ENCODE measurements around the gene VPS13D.
"Not testable (repeated sequence)": the region's sequence is repeated elsewhere in the genome, so short reads cannot be mapped to it uniquely, and the experiment has no call there.

Gene VPS13D

GRCh38 chr1:12380326-12381249 is 150.8 kb downstream of the VPS13D start:
- no peak for DNase-seq

DNA sequence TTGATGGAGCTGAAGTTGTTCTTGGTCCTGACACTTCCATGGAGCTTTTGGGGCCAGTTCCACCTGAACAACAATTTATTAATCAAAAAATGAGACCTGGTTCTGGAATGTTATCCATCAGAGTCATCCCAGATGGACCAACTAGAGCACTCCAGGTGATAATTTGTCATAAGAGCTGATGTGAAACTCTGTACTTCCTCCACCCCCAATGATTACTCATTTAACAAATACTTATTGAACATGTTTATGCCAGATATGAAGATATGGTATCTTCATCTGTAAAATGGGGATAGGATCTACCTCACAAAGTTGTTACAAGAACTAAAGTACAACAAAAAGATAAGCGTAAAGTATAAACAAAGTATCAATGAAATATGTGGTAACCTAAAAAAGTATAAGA is 153.2 kb downstream of the VPS13D start:
- no peak for DNase-seq

GRCh38 chr1:12383786-12384185 is 154.0 kb downstream of the VPS13D start:
- no peak for DNase-seq

DNA sequence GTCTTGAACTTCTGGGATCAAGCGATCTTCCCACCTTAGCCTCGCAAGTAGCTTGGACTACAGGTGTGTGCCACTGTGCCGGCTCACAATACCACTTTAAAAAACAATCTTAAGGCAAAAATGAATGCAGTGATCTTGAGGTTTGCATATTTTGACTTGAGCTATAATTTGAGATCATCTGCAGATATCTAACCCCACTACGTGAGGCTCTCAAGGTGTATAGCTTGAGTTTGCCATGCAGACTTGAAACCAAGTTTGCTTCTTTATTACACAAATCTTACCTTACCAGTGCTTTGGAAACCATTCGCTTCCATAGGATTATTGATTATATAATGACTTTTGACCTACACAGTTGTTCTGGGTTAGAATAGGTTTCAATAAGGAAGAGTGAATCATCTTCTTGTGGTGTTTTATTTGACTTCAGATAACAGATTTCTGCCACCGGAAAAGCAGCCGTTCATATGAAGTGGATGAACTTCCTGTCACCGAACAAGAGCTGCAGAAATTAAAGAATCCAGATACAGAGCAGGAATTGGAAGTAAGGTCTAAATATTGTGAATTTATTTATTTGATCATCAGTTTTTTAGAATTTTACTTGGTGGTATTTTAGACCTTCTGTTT is 155.1 kb downstream of the VPS13D start:
- peak; percentile 24 for DNase-seq

DNA sequence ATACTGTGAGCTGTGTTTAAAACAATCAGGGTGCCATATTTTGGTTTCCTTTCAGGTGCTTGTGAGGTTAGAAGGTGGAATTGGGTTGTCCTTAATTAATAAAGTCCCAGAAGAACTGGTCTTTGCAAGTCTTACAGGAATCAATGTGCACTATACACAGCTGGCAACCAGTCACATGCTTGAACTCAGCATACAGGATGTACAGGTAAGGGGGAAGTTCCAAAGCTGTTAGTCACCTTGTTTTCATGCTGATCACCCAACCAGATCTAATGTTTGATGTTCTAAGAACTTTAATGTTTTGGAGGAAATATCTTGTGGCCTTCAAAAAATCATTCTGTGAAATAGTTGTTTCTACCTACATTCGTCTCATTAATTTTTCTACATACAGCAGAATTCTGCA is 156.3 kb downstream of the VPS13D start:
- peak; percentile 38 for DNase-seq

GRCh38 chr1:12387641-12388040 is 157.8 kb downstream of the VPS13D start:
- no peak for DNase-seq

DNA sequence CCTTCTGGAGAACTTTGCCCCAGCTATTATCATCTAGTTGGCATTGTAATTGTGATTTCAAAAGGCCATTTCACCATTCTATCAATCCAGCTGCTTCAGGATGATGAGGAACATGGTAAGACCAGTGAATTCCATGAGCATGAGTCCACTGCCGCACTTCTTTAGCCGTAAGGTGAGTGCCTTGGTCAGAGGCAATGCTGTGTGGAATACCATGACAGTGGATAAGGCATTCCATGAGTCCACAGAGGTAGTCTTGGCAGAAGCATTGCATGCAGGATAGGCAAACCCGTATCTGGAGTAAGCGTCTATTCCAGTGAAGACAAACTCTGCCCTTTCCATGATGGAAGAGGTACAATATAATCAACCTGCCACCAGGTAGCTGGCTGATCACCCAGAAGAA is 160.5 kb downstream of the VPS13D start:
- DNase-seq, result not testable (repeated sequence)

DNA sequence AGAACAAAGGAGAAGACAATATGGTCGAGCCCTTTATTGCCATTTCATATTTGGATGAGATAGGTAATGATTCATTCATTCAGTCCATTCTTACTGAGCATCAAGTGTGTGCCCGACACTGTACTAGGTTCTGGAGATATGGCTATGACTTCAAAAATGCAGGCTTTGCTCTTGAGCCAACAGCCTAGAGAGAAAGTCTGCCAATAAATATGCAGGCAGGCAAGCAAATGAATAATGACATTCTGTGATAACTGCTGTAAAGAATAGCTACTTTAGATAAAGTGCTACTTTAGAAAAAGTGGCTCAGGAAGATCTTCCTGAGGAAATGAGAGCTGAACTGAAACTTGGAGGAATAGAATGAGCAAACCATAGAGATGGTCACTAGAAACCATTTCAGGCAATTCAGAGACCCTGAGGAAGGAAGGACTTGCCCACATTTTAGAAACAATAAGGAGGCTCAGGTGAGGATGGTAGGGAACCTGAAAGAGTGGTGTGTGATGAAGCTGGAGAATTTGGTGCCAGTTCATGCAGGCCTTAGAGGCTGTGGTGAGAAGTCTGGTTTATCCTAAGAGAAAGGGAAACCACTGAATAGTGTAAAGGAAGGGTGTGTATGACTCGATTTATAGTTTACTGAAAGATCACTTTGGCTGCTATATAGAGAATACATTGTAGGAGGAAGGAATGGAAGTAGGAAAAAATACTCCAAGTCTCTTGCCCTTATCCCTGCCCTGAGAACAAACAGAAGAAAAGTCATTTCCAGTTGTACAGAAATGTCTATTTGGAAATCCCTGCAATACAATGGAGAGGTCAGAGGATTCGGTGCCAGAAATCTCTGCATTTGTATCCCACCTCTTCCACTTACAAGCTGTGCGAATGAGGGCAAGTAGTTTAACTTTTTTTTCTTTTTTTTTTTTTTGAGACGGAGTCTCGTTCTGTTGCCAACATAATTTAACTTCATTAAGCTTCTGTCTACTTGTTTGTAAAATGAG is 167.9 kb downstream of the VPS13D start:
- no peak for DNase-seq

DNA sequence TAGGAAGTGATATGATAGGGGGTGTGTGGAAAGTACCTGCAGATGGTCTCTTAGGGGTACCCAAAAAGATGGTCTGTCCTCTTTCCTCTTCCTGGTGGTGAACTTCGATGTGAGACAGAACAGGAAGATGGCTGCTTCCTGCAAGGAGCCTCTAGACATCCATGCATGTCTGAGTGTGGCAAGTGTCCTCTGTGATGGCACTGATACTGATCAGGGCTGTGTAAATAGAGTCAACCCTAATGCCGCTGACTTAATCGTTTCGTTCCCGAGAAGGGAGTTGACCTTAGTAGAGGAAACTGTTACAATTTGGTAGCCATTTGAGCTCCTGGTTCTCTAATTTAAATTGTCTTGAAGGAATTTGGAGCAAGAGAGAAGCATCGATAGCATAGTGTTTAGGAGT is 168.6 kb downstream of the VPS13D start:
- no peak for DNase-seq

DNA sequence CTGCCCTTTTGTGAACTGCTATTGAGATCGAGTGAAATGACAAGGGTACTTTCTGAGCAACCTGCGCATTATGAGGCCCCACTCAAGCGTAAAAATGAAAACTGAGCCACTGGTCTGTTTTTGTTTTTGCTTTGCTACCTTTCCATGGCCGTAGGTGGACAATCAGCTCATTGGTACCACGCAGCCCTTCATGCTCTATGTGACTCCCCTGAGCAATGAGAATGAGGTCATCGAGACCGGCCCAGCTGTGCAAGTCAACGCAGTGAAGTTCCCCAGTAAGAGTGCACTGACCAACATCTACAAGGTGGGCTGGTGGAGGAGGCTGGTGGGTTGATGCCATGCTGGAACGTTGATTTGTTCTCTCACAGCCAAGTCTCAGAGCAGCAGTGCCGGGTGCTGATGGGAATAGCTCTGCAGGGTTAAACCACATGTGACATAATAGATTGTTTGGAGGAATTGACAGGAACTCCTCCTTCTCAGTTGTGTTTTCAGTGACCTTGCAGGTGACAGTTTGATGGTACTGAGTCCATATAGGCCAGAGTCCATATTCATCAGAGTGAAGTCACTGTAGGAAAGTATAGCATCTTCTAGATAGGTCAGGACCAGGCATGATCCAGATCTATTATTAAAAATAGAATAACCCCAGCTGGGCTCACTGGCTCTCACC is 170.3 kb downstream of the VPS13D start:
- no peak for DNase-seq

- no peak for DNase-seq
These were observed 172.4 kb downstream of the VPS13D start for GRCh38 chr1:12402159-12402673.

GRCh38 chr1:12402842-12403241 is 173.0 kb downstream of the VPS13D start:
- no peak for DNase-seq

GRCh38 chr1:12404918-12405317 is 175.1 kb downstream of the VPS13D start:
- no peak for DNase-seq

- DNase-seq, result no peak
These were observed 175.7 kb downstream of the VPS13D start for GRCh38 chr1:12405325-12406210.

- DNase-seq, result no peak
These were observed 176.6 kb downstream of the VPS13D start for GRCh38 chr1:12406211-12407021.

GRCh38 chr1:12407050-12407961 is 177.5 kb downstream of the VPS13D start:
- DNase-seq, result no peak

DNA sequence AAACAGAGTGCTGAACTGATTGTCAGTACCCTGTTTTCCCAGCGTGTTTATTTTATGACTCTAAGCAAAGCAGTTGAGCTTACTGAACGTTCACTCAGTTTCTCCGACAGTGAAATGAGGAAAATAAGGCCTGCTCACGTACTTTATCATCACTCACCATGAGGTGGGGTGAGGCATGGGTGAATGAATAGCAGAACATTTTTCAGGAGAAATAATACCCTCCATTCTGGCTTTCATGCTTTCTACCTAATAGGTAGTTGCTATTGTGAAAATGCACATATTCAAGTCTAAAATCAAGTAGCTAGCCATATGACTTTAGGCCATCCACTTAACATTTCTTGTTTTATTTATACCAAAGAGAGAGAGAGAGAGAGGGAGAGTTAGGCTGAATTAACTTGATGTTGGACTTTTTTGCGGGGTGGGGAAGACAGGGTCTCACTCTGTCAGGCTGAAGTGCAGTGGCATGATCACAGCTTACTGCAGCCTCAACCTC is 178.2 kb downstream of the VPS13D start:
- no peak for DNase-seq

DNA sequence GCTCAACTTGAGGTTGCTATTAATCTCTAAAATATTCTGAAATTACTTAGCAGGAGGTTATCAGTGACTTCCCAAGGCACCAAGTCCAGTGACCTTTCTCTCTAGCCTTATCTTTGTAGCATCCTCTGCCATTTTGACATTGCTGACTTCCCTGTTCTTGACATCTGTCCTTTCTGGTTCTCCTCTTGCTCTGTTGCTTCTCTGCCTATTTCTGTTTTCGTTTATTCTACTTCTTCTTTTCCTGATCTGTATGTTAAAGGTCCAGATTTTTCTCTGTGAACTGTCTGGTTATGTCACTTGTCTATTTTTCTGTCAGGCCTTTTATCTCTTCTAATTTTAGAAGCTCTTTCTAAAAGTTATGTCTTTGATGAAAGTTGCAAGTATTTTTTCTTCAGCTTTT is 178.8 kb downstream of the VPS13D start:
- no peak for DNase-seq

DNA sequence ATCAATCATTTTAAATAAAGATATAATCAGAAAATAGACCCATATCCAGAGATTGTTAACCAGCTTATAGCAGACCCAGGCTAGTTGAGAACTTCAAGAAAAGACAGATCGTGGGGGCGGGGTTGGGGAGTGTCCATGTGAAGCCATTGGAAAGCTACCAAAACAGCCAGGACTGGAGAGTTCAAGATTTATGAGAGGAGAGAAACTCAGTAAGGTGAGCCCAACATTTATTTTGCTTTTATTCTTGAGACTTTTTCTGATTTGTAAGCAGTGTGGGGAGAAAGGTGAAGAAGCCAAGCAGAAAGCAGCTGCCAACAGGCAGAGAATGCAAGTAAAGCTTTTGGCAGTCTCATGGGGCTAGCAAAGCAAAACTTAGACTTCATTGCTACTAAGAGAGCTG is 179.9 kb downstream of the VPS13D start:
- no peak for DNase-seq

Measured in effector CD4-positive, alpha-beta T cell (primary cell).